Measurements from ENCODE around the gene GNRH2.
"Not testable (repeated sequence)": the region's sequence is repeated elsewhere in the genome, so short reads cannot be mapped to it uniquely, and the experiment has no call there.

The GNRH2 gene

GRCh38 chr20:3042625-3043024, 797 bp upstream of the GNRH2 start:
- DNase-seq (ENCODE audit: low spot score) = no peak

GRCh38 chr20:3044336-3044965, 1.0 kb downstream of the GNRH2 start:
- DNase-seq (ENCODE audit: low spot score) = no peak

DNA sequence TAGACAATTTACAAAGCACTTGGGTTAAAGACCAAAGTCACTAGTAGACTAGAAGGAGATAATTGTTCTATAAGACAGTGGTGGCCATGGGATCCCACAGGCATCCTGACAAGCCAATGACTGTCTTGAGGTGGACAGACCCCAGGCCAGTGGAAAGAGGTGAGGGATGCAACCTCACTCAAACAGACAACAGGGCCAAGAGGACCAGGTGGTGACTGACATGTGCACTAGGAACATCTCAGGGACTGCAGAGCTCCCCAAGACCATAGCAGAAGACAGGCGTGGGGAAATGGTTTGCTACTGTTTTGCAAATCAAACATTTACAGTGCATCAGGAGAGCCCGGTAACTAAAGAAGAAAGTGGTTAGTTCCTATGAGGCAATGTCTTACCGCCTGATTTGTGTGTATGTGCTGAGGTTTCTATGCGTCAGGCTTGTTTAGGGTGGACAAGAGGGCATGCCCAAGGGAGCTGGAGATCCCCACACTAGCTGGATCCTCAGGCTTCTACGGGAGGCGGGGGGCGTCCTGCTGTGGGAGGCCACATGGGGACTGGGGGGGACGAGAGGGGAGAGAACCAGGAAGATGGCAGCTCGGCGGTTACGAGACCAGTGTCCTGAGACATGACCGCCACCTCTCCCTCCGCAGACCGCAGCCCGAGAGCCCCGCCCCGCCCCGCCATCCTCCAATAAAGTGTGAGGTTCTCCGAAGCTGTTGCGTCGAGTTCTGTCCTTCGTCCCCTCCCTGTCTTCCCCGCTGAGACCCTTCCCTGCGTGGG, 1.8 kb downstream of the GNRH2 start:
- peak; percentile 93 for DNase-seq (ENCODE audit: low spot score)

GRCh38 chr20:3045816-3046676, 2.6 kb downstream of the GNRH2 start, which contains the start of gene MRPS26:
TSS of gene MRPS26 (plus strand) at chr20:3046052. CDS start at chr20:3046069, 17 bp downstream.
- peak; percentile 96 for DNase-seq (ENCODE audit: low spot score)

DNA sequence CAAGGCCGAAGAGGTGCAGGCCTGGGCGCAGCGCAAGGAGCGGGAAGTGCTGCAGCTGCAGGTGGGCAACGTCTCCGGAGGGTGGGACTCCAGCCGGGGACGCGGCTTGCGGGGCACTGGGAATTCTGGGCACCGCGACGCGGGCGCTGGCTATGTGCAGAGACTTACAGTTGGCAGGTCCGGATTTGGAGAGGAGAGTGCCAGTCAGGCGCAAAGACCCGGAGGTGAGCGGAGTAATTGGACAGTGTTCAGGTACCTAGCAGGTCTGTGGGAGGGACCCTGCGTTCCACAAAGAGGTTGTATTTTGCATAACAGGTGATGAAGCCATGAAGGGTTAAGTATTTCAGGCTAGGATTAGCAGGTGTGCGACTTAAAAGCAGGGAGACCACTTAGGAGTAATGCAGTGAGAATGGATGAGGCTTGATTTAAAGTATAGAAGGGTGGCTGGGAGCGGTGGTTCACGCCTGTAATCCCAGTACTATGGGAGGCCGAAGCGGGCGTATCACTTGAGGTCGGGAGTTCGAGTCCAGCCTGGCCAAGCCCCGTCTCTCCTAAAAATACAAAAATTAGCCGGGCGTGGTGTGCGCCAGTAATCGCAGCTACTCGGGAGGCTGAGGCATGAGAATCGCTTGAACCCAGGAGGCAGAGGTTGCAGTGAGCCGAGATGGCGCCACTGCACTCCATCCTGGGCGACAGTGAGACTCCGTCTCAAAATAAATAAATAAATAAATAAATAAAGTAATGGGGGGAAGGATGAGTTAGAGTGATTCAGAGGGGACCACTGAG, 3.4 kb downstream of the GNRH2 start:
- DNase-seq (ENCODE audit: low spot score) = no peak

- no peak for DNase-seq (ENCODE audit: low spot score)
These were observed 4.3 kb downstream of the GNRH2 start for GRCh38 chr20:3047486-3048419.

DNA sequence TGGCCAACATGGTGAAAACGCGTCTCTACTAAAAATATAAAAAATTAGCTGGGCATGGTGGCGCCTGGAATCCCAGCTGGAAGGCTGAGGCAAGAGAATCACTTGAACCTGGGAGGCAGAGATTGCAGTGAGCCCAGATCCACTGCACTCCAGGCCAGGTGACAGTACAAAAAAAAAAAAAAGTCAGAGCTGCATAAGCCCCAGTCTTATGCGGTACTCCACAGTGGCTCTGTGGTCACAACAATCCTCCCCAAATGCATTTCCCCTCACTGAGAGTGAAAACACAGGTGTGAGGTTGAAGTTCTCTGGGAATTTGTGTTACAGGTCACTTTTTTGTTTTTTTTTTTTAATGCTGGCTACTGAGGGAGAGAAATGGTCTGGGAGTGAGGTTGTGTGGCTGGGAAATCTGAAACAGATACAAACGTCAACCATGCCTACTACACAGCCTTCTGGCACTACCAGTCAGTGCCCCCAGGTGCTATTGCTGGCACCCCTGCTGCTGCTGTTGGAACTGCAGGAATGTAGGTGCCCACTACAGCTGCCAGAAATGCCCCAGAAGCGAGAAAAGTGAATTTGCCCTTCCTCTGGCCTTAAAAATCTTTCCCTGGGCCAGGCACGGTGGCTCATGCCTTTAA, 8.1 kb downstream of the GNRH2 start:
- DNase-seq (ENCODE audit: low spot score) = no peak

GRCh38 chr20:3059489-3059888, 16.1 kb downstream of the GNRH2 start:
- DNase-seq (ENCODE audit: low spot score) = no peak

DNA sequence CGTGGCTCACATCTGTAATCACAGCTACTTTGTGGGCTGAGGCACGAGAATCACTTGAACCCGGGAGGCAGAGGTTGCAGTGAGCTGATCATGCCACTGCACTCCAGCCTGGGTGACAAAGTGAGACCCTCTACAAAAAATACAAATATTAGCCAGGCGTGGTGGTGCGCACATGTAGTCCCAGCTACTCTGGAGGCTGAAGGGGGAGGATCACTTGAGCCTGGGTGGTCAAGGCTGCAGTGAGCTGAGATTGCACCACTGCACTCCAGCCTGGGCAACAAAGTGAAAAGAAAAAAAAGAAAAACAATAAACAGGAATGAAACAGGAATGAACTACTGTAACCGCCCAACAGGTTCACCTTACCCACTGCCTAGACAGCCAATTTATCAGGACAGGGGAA, 20.7 kb downstream of the GNRH2 start:
- DNase-seq (ENCODE audit: low spot score) = not testable (repeated sequence)

GRCh38 chr20:3067139-3068014, 24.0 kb downstream of the GNRH2 start:
- no peak for DNase-seq (ENCODE audit: low spot score)

DNA sequence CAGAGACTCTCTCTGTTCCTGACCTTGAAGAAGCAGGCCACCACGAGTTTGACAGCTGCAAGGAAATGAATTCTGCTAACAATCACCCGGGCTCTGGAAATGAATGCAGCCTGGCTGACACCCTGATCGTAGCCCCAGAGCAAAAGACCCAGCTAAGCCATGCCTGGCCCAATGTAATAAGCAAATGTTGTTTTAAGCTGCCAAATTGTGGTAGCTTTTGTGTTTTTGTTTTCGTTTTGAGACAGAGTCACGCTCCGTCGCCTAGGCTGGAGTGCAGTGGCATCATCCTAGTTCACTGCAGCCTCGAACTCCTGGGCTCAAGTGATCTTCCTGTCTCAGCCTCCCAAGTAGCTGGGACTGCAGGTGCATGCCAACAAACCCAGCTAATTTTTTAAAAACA, 24.7 kb downstream of the GNRH2 start:
- DNase-seq (ENCODE audit: low spot score) = no peak

DNA sequence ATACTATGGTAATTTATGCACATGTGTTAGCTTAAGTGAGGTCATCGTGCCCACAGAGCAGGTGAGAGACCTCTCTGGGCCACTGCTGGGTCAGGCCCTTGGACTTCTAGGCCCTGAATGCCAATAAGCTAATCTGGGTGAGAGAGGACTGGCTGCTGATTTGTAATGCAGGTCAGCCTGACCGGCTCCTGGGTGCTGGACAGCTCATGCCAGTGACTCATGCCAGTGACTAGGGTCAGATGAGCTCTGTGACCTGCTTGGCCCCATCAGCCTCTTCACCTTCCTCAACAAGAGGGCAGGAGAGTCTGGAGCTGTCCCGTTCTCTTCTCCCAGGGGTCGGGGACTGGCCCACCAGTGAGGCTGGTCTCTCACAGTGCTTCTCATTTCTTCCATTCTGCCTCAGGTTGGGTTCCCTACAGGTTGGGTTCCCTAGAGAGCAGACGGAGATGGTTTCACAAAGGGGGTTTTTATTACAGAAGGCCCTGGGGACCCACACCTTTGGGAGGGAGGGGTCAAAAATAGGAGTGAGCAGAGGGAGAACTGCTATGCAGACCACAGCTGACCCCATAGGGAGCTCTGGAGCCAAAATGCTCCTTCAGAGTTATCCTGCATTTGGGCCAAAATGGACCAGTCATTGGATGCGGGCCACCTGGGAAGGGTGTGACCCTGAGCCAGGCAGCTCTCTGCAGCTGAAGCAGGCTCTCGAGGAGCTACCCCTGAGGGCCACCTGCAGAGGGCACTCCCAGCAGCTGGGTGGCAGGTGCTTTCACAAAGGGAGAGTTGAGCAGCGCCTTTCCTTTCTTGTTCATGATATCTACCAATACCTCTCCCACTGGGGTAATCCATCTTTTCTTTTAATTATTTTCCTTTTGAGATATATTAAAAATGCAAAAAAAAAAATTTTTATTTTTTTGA, 25.8 kb downstream of the GNRH2 start:
- DNase-seq (ENCODE audit: low spot score) = no peak

DNA sequence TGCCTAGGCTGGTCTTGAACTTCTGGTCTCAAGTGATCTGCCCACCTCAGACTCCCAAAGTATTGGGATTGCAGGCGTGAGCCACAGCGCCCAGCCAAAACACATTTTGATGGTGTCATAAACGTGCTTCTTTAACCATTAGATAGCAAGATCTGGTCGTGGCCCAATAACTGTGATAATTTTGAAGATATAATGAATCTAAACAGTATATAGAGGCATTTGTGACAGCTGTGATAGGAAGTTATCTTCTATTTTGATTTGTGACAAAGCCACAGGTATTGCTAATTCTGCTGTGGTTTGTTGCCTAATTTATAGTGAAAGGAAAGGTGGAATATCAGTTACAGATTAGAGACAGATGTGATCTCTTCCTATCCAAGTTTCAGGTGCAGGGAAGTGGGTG, 27.3 kb downstream of the GNRH2 start:
- DNase-seq (ENCODE audit: low spot score) = no peak

DNA sequence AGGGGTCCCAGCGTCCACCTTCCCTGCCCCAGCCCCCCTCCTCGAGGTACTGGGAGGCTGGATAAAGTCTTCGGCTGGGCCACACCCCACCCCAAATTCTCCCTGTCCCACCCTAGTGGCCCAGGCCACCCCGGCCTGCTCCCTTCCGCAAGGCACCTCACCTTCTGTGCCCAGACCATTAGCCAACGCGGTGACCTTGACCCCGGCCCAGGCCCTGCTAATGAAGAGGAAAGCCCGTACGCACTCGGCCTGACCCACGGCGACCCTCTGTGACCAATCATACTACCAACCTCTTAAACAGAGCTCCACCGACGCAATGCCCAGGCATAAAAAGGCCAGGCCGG, 27.8 kb downstream of the GNRH2 start:
- DNase-seq (ENCODE audit: low spot score) = no peak

DNA sequence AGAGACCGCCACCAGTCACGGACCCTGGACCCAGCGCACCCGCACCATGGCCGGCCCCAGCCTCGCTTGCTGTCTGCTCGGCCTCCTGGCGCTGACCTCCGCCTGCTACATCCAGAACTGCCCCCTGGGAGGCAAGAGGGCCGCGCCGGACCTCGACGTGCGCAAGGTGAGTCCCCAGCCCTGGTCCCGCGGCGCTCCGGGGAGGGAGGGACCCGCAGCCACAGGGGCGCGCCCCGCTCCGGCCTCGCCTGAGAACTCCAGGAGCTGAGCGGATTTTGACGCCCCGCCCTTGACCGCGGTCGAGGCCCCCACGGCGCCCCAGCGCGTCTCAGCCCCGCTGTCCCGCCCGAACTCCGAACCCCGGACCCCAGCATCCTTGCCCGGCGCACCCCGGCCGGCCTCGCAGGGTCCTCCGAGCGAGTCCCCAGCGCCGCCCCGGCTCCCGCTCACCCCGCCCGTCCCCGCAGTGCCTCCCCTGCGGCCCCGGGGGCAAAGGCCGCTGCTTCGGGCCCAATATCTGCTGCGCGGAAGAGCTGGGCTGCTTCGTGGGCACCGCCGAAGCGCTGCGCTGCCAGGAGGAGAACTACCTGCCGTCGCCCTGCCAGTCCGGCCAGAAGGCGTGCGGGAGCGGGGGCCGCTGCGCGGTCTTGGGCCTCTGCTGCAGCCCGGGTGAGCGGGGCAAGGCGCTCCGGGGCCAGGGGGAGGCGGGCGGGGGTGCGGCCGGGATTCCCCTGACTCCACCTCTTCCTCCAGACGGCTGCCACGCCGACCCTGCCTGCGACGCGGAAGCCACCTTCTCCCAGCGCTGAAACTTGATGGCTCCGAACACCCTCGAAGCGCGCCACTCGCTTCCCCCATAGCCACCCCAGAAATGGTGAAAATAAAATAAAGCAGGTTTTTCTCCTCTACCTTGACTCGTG, 28.4 kb downstream of the GNRH2 start, which contains the start of gene OXT:
Gene OXT, plus strand, starts transcription at position 11 of the 920 bp plus-strand sequence. Its CDS starts 36 bp downstream, at position 47.
- DNase-seq (ENCODE audit: low spot score) = no peak

- DNase-seq (ENCODE audit: low spot score) = no peak
These were observed 29.3 kb downstream of the GNRH2 start for GRCh38 chr20:3072530-3073250.

All from HuH-7 (cell line).